GM18870 (cell line): ENCODE measurements around the gene PPFIA2.

Source experiments
- ATAC-seq: cut with Tn5 transposase; IDR thresholded peaks from one replicate; pipeline ENCODE4 v1.9.1; 2021; ENCODE audit warnings: moderate library complexity; ENCODE audit not compliant: unreplicated experiment

The PPFIA2 gene

DNA sequence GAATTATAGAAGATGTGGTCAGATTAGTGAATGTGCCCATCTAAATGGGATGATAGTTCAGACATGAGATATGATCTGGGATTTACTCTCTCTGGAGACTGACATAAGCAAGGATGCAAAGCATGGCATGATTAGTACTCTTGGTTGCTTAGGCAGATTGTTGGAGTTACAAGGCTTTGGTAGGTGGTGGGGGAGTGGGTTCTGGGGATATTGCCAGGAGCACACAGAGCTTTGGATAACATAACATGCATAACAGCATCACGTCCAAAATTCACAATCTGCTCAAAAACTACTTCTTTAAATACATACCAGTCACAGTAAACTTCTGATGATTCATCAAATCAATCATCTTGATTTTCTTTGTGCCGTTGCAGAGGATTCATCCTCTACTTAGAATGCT lies 393.9 kb downstream of the PPFIA2 start:
- no peak for ATAC-seq

DNA sequence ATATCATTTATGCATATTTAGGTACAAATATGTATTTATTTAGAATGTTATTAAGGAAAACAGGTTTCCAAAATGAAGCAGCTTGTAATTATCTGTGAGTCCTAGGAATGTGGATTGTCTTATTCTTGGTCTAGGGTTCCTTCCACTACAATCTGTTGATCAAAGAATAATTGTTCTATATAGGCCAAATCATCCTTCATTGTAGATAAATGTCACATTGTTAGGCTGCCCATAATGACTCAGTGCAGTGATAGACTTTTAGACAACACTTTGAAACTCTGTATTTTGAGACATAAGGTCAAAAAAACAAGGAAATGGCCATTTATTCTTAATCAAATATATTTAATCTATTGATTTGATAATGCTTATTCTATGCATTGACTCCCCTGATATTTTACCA lies 398.2 kb downstream of the PPFIA2 start:
- ATAC-seq: no peak

DNA sequence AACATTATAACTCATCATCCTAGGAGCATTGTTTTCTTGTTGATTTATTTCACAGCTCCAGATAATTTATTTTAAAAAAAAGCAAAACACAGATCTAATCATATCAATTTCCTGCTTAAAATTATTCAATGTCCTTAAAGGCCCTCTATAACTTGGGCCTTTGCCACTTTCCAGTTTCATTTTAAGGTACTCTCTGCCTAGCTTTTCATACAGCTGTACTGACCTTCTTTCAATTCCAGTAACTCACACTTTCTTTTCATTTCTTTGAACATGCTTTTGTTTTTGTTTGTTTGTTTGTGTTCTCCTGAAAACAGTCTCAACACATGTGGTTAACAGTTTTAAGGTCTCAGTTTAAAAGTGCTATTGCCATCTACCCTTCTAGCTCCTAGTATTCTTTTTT lies 399.4 kb downstream of the PPFIA2 start:
- ATAC-seq: peak; percentile 49

DNA sequence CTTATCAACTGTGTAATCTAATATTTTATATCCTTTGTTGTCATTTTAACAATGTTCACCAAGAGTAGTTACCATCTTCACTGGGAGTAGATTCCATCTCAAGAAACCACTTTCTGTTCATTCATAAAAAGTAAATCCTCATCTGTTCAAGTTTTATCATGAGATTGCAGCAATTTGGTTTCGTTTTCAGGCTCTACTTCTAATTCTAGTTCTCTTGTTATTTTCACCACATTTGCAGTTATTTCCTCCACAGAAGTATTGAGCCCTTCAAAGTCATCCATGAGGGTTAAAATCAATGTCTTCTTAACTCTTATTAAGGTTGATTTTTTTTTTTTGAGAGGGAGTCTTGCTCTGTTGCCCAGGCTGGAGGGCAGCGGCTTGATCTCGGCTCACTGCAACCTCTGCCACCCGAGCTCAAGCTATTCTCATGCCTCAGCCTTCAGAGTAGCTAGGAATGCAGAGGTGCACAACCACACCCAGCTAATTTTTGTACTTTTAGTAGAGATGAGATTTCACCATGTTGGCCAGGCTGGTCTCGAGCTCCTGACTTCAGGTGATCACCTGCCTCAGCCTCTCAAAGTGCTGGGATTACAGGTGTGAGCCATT lies 404.7 kb downstream of the PPFIA2 start:
- ATAC-seq: no peak

DNA sequence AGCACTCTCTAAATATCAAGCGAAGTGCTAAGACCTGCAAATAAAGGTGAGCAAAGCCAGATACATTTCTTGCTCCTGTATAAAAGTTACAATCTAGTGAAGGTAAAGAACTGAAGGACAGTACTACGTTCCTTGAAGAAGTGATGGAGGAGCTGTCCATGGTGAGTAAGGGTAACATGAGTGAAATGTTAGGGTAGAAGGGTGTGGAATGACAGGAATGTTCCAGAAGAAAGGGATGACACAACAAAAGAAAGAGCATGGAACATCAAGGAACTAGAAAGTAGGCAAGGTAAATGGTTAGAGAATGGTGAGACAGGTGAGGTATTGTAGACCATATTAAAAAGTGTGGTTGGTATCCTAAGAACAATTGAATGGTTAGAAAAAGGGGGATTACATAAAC lies 408.8 kb downstream of the PPFIA2 start:
- no peak for ATAC-seq

DNA sequence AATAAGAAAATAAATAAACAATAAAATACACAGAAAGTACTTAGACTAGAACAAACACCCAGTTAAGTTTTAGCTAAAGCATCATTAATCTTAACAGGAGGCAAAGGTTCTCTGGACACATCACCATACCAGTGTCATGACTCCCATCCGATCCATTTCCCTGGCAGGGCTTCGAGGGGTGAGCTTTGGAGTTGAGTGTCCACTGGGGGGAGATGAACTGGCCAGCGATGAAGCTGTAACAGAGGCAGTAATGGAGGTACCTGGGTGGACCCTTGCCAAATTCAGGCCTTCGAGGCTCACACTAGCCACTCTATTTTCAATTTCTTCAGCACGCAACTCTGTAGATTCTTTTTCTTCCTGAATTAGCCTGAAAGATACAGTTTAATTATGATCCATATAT lies 411.7 kb downstream of the PPFIA2 start:
- no peak for ATAC-seq

DNA sequence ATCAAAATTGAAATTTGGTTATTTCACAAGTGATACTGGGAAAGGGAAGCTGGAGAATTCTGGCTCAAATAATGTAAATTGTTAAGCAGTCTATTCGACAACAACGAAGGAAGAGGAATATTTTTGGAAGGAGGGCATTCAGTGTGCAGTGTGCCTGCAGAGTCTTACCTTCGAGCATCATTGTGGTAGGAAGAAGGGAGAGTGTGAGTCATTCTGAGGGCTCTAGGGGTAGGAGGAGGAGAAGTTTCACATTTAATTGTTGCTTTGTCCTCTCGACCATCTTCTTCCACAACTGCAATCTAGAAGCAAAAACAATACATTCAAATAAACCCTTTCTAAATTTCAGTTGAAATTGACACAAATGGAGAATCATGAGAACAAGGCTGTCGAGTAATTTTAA lies 418.2 kb downstream of the PPFIA2 start:
- no peak for ATAC-seq

DNA sequence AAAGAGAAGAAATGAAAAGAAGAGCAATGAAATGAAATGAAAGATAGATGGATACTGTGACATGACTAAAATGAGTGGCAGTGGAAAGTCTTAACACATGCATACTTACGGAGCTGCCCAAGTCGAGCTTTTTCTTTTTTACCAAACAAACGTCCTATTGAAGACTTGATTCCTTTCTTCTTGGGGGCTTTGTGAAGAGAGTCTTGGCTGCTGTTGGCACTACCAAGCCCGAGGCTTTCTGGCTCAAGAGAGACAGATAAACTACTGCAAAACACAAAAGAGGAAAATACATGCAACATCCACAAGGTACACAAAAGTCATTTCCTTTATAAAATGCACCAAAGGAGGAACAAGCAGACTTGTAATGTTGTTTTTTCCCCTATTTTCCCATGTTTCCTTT lies 420.1 kb downstream of the PPFIA2 start:
- ATAC-seq: no peak

DNA sequence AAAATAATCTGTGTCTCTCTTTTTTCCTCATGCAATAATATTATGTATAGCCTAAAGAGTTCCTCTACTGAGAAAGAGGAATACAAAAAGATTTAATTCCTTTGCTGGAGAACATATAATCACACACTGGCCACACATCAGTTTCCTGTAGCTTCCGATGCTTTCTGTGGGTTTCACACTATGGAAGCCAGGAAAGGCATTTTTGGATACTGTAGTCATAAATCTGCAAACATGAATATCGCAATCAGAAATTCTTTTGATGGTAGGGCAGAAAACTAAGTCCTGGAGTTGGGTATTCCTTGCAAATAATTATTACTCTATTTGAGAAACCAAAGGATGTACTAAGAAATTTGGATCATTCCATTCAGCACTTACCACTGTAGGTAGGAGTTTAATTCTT lies 421.3 kb downstream of the PPFIA2 start:
- ATAC-seq: no peak

DNA sequence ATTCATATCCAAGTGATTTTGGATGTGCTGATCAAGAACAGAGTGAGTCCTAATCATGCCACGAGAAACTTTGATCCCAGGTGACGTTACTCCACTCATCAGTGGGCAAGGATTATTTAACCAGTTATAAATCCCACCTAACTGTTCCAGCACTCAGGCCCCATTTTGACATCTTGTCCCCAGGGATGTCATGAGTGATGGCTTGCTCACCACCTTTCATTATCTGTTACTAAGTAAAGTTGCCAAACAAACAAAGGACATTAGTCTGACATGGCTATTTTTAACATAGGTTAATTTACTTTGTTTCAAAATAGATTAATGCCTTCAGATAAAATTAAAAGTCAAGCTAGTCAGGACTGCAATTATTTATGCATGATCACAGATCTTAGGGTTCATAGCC lies 425.3 kb downstream of the PPFIA2 start:
- no peak for ATAC-seq

DNA sequence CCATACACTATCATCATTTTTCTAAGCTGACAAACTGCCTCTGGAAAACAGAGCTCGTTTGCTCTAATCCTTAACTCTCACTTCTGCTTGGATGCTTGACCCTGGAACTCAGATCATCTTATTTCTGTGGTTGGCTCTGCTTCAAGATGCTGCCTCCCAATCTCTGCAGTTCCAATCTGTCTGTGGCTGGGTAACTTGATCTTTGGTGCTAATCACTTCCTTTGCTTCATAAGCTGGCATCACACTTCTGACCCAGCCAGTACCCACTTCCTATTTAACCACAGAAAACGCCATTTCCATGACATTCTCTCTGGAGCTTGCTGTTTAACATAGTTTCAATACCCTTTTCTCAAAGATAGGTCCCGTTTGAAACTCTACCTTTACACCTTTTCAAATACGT lies 427.1 kb downstream of the PPFIA2 start:
- no peak for ATAC-seq

DNA sequence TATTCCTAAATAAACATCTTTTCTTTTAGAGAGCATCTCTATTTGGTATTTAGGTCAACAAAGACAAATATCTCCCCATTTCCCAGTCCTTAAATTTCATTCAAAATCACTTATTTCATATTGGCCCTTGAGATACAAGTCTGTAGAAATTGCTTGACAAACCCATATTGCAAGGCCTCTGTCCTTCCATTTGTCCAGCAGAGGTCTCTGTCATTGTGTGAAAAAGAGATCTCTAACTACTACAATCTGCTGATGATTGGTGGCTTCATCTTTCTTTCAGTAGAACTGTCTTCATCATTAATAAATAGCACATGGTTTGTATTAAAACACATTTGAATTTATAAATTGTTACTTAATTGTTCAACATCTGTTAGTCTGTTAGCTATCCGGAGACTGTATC lies 428.7 kb downstream of the PPFIA2 start:
- no peak for ATAC-seq

DNA sequence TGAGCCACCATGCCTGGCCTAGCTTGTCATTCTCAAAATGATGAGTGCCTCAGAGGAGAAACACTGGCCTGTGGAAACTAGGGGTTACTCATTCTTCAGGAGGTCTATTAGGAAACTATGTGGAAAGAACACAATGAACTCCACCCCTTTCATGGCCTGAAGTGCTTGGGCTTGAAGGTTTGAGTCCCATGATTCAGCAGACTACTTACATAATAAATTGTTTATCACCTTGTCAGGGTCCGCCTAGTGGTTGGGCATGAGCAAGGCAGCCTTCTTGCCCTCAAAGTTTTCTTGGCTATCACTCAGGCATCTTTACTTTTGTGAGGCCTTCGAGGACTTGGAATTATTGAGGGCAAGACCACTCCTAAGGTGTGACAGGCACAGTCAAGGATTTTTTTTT lies 430.1 kb downstream of the PPFIA2 start:
- ATAC-seq: peak; percentile 66

DNA sequence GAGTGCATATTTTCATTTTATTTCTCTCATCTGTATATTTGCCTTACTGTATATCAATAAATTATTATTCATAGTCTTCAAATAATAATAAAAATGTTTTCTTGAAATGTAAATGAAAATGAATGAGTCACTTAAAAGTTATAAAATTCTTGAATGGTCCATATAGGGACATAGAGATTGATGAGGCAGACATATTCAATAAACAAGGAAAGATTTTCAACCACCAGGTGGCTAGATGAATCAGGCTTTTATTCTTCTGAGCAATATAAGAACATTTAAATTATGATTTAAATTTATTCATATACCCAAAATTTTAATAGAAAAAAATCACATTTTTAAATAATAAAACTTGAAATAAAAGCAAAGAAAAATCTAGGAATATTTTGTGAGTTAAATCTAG lies 431.7 kb downstream of the PPFIA2 start:
- ATAC-seq: no peak

DNA sequence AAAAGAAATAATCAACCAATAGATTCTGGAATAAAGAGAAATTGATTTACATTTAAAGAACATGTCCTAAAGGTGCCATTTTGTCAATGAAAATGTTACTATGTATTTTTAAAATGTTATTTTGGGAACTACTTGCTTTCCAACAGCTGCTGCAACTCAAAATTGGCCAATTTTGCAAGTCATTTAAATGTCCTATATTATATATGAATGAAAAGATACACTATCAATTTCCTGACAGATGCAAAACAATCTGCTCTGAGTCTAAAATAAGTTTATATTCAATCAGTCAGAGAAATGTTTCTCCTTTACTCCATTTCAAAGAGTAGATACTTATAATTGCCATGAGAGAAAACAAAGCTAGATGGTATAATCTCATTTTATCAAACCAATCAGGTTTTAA lies 434.1 kb downstream of the PPFIA2 start:
- ATAC-seq: no peak

DNA sequence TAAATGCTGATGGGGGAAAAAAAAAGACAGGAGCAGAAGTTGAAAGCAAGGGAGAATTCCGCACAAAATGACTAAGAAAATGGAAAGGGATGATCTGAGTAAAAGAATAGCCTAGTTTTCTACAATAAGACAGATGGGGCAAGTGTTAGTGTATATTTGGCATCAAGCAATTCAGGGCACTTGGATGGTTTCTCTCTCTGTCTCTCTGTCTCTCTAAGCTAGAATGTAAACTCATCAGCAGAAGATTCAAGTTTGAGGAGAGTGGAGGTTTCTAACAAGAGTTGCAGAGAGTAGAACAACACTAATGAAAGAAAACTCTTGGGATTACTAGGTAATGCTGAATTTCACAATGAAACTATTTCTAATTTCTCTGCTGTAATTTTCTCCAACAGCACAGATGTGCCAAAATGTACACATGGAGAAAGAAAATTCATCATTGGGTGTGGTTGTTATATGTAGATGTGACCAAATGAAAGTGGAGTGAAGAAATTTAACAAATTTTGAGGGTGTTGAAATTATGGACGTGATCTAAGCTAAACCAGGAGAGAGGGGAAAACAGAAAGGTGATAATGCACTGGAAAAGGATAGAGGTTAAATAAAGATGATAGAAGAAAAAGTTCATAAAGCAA lies 444.1 kb downstream of the PPFIA2 start:
- ATAC-seq: no peak

DNA sequence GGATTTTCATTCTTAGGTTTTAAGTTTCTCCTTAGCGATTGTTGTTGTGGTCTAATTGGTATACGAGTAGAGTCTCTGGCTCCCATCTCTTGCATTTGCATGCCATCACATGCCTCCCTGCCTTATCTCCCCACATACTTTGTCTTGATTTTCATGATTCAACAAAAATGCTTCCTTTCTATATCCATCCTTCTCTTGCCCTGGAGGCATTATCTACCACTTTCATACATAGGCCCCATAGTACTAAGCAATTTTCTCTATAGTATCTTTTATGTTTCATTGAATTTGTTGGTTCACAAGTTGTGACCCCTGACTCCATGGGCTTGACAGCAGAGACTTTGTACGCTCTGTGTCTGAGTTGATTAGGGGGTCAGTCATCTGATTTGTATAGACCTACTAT lies 455.2 kb downstream of the PPFIA2 start:
- ATAC-seq: no peak

DNA sequence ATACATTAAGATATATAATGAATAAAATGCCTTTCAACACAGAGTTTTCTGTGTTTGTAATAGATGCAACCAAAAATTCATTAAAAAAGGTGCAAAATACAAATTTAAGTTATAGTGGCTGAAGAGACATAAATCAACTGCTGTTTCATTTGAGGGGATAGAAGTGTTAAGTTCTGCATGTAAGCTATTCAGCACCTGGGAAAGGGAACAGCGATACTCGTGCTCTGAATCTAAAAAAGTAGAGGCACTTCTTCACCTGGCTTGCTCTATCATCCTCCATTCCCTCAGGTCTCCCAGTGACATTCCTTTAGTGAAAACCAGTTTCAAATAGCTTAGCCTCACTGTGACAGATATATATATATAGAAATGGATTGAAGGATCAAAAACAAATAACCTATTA lies 458.7 kb downstream of the PPFIA2 start:
- no peak for ATAC-seq

DNA sequence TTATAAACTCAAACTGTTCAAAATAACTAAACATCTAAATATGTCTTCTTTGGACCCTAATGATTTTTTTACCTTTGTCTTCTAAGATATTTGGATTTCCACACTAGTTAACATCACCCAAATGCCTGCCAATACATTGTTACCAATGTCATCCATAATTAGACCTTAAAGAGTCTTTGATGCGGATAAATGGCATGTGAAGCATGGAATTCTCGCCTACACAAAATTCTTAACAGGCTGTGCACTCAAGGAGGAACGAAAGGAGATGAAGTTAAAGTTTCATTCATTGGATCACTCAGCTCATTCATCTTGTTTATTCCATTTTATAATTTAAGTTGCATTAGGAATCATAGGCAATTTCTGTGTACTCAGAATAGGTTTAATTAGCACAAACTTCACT lies 461.5 kb downstream of the PPFIA2 start:
- ATAC-seq: no peak

DNA sequence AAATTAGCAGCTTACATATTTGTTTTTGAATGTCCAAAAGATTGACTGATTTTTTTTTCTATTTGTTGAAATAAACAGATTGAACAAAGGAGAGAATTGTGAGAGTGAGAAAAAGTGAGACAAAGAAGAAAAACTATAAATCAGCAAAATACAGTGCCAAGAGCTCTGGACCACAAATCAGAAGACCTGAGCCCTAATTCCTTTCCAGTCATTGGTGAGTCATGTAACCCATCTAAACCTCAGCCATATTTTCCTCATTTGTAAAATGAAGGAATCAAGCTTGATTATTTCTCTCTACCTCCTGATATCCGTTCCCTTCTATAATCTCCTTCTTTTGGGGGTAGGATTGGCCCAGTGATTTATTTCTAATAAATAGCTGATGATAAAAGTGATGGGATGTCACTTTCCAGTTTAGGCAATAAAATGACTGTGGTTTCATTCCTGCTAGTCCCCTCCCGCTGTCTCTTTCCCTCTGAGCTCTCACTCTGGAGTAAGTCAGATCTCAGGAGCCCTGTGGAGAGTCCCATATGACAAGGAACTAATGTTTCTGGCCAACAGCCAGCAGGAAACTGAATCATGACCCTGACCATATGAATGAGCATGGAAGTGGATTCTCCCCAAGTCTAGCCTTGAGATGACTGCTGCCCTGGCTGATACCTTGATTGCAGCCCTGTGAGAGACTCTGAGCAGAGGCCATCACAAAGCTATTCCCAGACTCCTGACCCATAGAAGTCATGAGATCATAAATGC lies 462.4 kb downstream of the PPFIA2 start:
- no peak for ATAC-seq

DNA sequence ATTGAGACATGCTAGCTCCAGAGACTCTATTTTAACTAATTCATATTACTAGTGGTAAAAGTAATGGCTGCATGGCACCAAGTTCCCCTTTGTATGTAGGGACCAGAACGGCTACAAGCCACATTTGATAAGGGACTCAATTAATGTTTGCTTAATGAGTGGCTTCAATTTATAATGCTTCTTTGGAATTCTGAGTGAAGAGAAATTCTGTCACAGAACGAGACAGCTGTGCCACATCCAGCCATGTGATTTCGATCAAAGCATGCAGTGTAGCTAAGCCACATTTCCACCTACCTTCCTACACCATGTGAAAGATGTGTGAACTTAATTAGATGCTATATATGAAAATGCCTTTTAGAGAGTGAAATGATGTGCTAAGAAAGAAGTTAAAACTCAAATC lies 463.9 kb downstream of the PPFIA2 start:
- ATAC-seq: no peak

DNA sequence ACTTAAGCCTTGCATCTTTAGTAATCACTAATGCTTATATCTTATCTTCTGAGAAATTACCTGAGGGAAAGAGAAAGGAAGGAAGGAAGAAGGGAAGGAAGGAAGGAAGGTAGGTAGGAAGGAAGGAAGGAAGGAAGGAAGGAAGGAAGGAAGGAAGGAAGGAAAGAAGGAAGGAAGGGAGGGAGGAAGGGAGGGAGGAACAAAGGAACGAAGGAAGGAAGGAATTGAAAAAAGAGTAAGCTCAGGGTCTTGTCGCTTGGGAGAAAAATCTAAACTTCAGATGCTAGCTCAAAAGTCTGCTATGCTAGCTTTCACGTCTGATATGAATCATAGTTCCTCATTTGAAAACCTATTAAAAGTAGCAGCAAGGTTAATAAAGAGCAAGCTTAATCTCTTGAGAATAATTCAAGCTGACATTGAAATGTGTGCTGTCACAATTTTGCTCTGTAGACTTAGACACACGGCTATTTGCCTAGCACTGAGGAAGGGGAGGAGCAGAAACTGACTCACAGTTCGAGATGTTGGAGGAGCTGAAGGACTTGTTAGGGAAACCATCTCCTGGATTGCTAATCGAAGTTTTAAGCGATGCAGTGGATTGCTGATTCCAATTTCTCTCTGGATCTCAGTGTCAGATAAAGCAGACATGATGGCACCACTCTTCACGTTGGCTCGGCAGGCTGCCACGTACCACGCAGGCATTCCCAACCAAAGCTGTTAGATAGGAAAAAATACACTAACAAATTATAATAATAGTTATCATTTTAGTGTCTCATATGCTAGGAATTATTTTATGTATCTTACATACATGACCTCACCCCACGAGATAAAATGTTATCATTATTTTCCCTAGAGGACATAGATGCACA lies 464.6 kb downstream of the PPFIA2 start:
- no peak for ATAC-seq
